Glomerular endothelial cell (primary cell): ENCODE measurements around the gene TAOK3. TPM values are rescaled to one million over a fixed set of nuclear protein-coding genes. Genes with fewer than 3 reads are reported as not detected.
"Not testable (repeated sequence)": the region's sequence is repeated elsewhere in the genome, so short reads cannot be mapped to it uniquely, and the experiment has no call there.

Experiments used
- DNase-seq: peaks from one replicate; pipeline ENCODE4 v3.0.0-alpha.2; 2011; ENCODE audit warnings: low read depth, low spot score; ENCODE audit errors: extremely low read depth
- total RNA-seq: library from RNA; depleted of rRNA; stranded (reverse); fragments of >200 nt; gene quantifications from 2 replicates; pipeline ENCODE4 v1.2.3, GENCODE V29; 2015

The TAOK3 gene
- total RNA-seq, 1 donor from 2014 or later: 26.1 TPM

GRCh38 chr12:118344829-118345228 lies 27.9 kb downstream of the TAOK3 start:
- DNase-seq: no peak

- no peak for DNase-seq
Observed at GRCh38 chr12:118342090-118342489, 30.6 kb downstream of the TAOK3 start.

GRCh38 chr12:118337194-118337838 lies 35.4 kb downstream of the TAOK3 start:
- DNase-seq: no peak

- DNase-seq: no peak
Observed at GRCh38 chr12:118336123-118336522, 36.6 kb downstream of the TAOK3 start.

GRCh38 chr12:118334939-118335567 lies 37.7 kb downstream of the TAOK3 start:
- DNase-seq: no peak

GRCh38 chr12:118334241-118334640 lies 38.5 kb downstream of the TAOK3 start:
- no peak for DNase-seq

- no peak for DNase-seq
Observed at GRCh38 chr12:118332511-118332910, 40.2 kb downstream of the TAOK3 start.

GRCh38 chr12:118330421-118331018 lies 42.2 kb downstream of the TAOK3 start:
- DNase-seq: no peak

GRCh38 chr12:118328486-118329330 lies 44.0 kb downstream of the TAOK3 start:
- no peak for DNase-seq

GRCh38 chr12:118327391-118327790 lies 45.3 kb downstream of the TAOK3 start:
- DNase-seq: no peak

- no peak for DNase-seq
Observed at GRCh38 chr12:118326991-118327390, 45.7 kb downstream of the TAOK3 start.

GRCh38 chr12:118325081-118325480 lies 47.6 kb downstream of the TAOK3 start:
- no peak for DNase-seq

- DNase-seq: no peak
Observed at GRCh38 chr12:118319627-118320026, 53.1 kb downstream of the TAOK3 start.

GRCh38 chr12:118318744-118319143 lies 54.0 kb downstream of the TAOK3 start:
- DNase-seq: no peak

GRCh38 chr12:118317729-118318128 lies 55.0 kb downstream of the TAOK3 start:
- no peak for DNase-seq

- DNase-seq: no peak
Observed at GRCh38 chr12:118315821-118316220, 56.9 kb downstream of the TAOK3 start.

GRCh38 chr12:118312578-118312977 lies 60.1 kb downstream of the TAOK3 start:
- no peak for DNase-seq

- DNase-seq: no peak
Observed at GRCh38 chr12:118311666-118312065, 61.0 kb downstream of the TAOK3 start.

GRCh38 chr12:118310320-118310719 lies 62.4 kb downstream of the TAOK3 start:
- no peak for DNase-seq

- DNase-seq: not testable (repeated sequence)
Observed at GRCh38 chr12:118308006-118308405, 64.7 kb downstream of the TAOK3 start.
